HG02623 (cell line): ENCODE measurements around the gene ZMYND12.
"Not testable (repeated sequence)": the region's sequence is repeated elsewhere in the genome, so short reads cannot be mapped to it uniquely, and the experiment has no call there.

Source experiments
- ATAC-seq: cut with Tn5 transposase; IDR thresholded peaks from one replicate; pipeline ENCODE4 v1.9.1; 2021; ENCODE audit warnings: moderate library complexity; ENCODE audit not compliant: unreplicated experiment

The ZMYND12 gene, protein sequence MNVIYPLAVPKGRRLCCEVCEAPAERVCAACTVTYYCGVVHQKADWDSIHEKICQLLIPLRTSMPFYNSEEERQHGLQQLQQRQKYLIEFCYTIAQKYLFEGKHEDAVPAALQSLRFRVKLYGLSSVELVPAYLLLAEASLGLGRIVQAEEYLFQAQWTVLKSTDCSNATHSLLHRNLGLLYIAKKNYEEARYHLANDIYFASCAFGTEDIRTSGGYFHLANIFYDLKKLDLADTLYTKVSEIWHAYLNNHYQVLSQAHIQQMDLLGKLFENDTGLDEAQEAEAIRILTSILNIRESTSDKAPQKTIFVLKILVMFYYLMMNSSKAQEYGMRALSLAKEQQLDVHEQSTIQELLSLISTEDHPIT

DNA sequence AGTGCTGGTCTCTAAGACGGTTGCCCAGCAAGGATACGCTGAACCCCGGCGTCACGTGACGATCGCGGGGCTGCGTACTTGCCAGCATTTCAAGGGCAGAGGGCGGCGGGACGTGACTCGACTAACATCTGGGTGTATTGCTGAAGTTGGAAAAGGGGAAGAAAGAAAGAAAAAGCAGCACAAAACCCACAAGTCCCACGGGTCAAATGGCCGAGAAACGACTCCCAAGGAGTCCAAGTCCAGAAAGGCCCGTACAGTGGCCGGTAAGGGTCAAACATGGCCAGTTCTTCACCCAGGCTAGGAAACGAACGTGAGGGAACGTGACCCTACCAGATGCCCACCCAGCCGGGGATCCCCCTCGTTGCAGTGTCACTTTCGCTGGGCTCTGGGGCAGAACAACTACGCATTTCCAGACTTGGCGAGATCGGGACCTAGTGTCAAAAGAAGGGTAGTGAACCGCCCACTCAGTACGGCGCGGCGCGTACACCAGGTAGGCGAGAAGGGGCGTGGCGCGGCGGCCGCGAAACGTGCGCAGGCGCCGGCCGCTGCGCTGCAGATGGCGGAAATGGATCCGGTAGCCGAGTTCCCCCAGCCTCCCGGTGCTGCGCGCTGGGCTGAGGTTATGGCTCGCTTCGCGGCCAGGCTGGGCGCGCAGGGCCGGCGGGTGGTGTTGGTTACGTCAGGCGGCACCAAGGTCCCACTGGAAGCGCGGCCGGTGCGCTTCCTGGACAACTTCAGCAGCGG is at the start of gene ZMYND12, which contains the start of gene PPCS:
Gene ZMYND12, minus strand, starts transcription at position 13 of the 744 bp plus-strand sequence. CDS start 25 bp downstream, outside the sequence.
Gene PPCS, plus strand, starts transcription at position 534 of the 744 bp plus-strand sequence. Its CDS starts 23 bp downstream, at position 557.
- ATAC-seq: peak; percentile 83

DNA sequence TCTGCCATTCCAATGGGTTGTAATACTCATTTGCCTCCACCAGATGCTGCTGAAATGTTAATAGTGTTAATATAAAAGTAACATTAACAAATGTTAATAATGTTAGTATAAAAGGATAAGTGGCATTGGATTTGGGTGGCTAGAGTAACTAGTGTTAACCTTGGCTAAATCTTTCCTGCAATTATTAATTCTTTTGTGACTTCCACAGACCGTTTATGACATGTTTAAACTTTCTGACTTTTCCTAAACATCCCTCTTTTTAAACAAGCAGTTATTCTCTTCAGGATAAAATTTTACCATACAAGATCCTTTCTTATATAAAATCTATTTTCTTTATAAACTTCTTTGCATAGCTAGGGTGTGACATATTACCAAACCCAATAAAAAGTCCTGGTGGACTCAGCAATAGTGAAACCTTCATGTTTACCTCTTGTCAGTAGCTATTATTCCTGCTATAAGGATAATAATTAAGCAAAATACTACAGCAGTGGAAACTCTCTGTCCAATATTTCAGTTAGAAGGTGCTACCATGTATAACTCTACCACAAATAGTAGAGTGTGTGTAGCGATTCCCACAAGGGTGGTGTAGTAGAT is 48.8 kb upstream of the ZMYND12 start:
- ATAC-seq: no peak

DNA sequence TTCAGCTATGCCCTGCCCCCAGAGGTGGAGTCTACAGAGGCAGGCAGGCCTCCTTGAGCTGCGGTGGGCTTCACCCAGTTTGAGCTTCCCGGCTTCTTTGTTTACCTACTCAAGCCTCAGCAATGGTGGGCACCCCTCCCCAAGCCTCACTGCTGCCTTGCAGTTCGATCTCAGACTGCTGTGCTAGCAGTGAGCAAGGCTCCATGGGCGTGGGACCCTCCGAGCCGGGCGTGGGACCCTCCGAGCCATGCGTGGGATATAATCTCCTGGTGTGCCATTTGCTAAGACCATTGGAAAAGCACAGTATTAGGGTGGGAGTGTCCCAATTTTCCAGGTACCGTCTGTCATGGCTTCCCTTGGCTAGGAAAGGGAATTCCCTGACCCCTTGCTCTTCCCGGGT is 46.2 kb upstream of the ZMYND12 start:
- not testable (repeated sequence) for ATAC-seq

DNA sequence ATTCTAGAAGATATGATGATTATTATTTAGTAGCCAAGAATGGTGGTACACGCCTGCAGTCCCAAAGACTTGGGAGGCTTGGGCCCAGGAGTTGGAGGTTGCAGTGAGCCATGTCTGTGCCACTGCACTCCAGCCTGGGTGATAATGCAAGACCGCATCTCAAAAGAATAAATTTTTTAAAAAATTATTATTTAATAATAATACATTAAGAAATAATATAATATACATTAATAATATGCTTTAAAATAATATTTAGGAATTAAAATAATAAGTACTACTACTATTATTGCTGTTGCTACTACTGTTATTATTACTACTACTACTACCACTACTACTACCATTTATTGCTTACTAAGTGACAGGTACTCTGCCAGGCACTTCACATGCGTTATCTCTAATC is 34.4 kb upstream of the ZMYND12 start:
- no peak for ATAC-seq

DNA sequence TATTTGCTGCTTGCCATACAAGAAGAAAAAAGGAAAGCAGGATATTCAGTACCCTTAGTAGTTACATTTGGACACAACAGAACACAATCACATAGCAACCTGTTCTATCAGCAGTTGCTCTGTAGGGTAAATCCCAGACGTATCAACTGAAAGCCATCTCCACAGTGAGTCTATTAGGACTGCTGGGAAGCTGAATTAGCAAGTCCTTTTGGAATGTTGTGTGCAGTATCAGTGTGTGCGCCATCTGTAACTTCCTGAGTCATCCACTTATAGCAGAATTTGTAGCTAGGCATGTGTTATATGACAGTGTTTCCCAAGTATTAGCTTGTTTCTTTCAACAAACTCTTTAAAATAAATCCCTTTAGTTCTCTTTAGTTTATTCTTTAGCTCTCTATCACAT is 28.6 kb upstream of the ZMYND12 start:
- ATAC-seq: no peak

DNA sequence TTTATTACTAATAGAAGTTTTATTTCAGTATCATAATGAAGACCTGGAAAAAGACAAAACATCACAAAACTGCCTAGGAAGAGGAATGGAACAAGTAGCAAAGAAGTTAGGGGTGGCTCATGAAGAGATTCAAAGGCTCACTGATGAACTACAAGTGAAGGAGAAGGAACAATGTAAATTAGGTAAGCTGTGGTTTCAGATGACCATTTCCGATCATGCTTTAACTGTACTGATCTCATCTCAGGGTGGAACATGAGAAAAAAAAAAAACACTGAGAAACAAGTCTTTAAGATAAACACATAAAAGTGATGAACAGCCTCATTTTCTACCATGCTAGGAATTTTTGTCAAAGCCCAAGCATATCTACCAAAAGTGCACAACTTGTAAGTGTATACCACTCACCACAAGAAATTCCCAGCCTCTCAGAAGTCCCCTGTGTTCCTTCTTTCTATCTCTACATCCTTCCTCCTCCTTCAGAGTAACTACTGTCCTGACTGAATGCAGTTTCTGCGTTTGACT is 26.9 kb upstream of the ZMYND12 start:
- ATAC-seq: no peak

DNA sequence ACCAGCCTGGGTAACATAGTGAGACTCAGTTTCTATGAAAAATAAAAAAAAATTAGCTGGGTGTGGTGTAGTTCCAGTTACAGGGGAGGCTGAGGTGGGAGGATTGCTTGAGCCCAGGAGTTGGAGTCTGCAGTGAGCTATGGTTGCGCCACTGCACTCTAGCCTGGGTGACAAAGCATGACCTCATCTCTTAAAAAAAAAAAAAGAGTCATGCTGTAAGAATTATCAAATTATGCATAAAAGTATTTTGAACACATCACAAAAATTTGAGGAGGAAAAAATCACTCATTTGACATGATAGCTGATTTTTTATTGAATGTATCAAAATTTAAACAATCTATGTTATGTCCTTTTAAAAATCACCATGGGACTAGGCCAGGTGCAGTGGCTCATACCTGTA is 25.1 kb upstream of the ZMYND12 start:
- no peak for ATAC-seq

DNA sequence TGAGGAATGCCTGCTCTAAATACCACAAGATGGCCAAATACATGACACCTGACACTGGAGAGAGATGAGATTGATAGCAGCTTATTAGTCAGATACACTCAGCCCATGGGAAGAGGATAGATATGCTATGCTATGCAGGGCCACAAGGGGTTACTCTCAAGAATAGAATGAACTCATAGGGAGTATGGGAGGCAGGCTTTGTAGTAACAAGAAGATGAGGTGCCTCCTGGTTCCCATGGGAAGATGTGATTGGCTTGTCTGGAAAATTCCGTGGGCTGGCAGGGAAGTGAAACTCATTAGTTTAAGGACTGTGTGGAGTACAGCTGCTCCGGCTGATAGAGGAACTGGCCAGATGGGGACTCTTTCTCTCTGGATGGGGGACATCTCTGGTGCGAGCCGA is 23.8 kb upstream of the ZMYND12 start:
- ATAC-seq: no peak

DNA sequence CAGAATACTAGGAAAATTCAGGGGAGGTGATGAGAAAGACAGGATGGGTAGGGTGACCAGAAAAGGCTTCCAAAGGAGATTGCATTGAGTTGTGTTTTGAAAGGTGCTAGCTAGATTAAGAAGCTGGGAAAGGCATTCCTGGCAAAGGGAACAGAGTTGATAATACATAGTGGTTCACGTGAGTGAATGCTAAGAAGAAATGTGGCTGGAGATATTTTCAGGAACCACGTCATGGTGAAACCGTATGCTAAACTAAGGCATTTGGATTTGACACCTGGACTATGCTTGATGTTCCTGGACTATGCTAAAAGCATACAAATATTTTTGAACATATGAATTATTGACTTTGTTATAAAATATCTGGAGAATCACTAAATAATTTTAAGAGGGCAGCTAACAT is 22.0 kb upstream of the ZMYND12 start:
- no peak for ATAC-seq

DNA sequence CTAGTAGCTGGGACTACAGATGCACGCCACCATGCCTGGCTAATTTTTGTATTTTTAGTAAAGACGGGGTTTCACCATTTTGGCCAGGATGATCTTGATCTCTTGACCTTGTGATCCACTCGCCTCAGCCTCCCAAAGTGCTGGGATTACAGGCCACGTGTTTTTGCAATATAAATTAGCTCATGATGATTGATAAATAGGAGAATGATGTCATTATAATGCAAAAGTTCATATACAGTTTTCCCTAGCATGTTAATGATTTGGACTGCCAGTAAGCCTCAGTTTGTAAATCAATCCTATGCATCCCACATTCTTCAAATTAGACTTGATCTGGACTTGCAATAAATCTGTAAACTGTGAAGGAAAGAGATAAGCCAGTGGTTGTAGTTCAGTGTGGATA is 21.5 kb upstream of the ZMYND12 start:
- ATAC-seq: not testable (repeated sequence)

DNA sequence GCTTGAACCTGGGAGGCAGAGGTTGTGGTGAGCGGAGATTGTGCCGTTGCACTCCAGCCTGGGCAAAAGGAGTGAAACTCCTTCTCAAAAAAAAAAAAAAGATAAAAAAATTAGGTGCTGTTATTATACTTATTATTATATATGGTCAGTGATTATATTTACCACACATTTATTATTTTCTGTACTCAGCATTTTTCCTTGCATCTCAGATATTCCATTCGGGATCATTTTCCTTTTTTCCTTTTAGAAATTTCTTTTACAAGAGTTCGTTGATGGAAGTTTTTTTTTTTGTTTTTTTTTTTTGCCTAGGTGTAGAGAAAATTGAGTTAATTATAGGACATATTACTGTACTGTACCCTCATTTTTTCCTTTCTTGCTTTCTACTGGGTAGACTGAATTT is 20.8 kb upstream of the ZMYND12 start:
- no peak for ATAC-seq

DNA sequence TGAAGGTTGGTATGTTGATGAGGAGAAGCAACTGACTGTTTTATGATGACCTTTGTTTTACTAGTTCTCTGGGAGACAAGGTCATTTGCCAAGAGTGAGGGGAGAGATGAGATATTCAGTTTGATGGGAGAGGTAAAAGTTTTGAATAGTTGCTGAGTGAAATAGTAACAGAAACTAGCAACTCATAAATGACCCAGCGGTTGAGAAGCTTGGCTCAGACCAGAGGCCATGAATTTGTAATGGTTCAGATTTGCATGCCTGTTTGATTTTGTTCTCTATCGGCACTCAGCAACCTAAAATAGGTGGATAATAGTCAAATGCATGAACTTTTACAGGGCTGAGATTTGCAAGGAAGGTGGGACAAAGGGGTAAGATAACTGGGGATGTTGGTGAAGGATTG is 13.9 kb upstream of the ZMYND12 start:
- ATAC-seq: no peak

DNA sequence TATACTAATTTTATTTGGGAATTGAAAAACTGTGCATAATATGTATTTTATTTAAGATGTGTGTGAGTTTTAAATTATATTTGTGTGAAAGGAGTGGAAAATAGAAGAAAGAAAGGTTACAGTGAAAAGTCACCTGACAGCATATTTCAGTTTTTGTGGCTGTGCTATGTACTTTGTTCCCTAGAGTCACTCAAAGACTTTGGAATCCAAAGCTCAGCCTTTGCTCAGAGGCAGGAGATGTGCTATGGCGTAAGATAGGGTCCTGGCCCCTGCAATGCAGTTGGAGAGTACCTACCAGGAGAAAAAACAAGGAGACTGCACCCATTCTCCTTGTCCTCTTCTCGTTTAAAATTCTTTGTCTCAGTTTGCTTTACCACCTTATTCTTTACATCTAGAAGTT is 10.2 kb upstream of the ZMYND12 start:
- no peak for ATAC-seq

DNA sequence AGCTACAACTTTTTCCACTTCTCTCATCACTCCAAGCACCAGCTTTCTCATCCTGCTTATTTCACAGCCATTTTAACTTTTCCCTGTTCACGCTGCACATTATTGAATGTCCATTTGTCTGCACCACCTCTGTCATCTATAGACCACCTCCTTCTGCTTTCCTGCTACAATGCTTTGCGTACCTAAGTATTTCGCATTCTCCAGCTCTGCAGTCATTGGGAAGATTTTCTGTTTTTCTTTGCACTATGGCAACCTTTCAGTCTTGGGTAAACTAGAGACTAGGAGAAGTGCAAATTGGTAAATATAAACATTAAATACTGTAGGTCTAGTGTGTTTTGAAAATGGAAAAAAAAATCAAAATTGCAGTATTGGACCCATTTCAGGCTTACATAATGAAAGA is 8.1 kb upstream of the ZMYND12 start:
- no peak for ATAC-seq

DNA sequence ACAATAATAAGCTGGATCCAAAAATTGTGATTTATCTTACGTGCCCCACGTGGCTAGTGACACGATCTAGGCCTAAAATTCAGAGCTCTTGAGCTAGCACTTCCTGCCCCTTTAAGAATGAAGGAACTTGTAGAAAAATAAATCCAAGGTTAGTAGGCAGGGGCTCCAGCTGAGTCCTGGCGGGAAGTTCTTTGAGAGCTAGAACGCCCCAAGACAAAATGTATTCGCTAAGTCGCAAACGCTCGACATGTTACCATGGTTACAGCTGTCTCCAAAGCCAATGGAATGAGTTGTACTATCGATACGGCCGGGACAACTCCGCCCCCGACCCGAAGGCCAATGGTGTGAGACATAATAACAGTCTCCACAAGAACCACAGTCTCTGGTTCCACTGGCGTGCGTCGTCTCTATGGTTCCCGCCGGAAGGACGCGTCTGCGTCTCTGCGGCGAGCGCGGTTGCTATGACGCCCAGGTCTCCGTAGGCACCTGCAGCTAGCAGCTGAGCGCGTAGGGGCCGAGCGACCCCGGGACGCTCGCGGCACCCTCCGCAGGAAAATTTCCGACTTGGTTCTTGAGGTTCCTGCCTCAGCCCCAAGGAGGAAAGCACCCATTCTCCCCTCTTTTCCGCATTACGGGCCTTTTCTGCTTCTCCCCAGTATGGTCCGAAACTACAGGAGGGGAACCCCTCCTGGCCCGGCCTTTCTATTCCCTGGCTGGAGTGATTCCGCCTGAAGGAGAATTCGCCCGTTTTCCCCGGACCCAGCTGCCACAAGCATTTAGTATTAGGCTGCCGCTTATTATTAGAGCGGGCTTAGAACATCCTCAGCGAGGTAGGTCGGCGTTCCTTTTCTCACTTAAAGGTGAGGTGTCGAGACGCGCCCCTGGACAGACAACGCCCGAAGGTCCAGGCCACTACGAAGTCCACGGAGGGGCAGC is 7.3 kb upstream of the ZMYND12 start, which contains the start of gene CCDC30:
Gene CCDC30, plus strand, starts transcription at position 459 of the 936 bp plus-strand sequence. CDS start 17,266 bp downstream, outside the sequence.
- peak; percentile 100 for ATAC-seq

DNA sequence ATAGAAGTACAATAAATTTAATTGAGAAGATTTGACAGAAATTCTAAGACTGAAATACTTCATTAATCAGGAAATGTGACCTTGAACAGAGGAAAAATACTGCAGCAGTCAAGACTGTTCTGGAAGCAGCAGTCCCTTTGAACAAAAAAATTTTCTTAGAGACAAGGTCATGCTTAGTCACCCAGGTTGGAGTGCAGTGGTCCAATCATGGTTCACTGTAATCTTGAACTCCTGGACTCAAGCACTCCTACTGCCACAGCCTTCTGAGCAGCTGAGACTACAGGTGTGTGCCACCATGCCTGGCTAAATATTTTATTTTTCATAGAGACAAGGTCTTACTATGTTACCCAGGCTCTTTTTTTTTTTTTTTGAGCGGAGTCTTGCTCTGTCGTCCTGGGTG is 5.4 kb upstream of the ZMYND12 start:
- no peak for ATAC-seq

DNA sequence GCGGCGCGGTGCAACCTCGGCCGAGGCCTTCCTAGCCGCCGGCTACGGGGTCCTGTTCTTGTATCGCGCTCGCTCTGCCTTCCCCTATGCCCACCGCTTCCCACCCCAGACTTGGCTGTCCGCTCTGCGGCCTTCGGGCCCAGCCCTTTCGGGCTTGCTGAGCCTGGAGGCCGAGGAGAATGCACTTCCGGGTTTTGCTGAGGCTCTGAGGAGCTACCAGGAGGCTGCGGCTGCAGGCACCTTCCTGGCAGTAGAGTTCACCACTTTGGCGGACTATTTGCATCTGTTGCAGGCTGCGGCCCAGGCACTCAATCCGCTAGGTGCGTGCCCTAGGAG is 900 bp upstream of the ZMYND12 start:
- ATAC-seq: peak; percentile 60

DNA sequence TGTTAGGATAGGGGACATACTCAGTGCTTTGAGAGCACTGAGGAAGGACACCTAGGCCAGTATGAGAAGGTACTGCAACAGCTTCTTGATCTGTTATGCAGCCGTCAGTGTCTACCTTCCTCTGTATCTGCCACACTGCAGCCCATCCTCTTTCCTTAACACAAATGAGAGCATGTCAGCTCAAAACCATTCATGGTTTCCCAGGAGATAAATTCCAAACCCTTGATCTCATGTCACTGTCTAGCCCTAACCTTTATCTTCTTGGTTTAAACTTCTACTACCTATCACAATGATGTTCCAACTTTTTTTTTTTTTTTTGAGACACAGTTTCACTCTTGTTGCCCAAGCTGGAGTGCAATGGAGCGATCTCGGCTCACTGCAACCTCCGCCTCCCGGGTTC is 1.4 kb downstream of the ZMYND12 start:
- ATAC-seq: no peak

DNA sequence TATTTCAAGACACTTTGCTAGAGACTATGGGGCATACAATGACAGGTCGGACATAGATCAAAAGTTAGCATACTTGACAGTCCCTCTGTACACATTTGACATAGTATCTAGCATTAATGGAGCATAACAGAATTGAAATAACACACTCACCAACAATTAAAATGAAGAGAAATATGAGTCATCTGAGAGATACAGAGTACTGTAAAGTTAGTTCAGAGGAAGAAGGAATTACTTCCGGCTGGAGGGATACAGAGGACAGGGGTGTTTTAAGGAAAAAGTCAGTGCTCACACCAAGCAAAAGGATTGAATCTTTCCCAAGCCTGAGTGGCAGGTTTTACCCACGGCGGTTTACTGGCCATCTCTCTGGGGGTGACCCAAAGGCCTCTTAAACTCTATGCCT is 2.4 kb downstream of the ZMYND12 start:
- ATAC-seq: no peak

DNA sequence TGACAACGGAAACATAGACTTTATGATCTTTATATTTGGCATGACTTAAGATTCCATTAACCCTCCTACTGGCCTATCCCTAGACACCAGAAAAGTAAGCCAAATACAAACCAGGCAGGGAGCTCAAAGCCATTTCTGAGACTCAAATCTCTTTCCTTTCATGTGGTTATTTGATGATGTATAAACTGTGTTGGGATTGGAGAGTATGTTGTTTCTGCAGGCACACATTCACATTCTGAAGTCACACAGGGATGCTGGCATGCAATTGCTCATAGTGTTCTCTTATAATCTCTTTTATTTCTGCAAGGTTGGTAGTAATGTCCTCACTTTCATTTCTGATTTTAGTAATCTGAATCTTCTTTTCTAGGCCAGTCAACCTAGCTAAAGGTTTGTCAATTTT is 5.8 kb downstream of the ZMYND12 start:
- ATAC-seq: no peak

DNA sequence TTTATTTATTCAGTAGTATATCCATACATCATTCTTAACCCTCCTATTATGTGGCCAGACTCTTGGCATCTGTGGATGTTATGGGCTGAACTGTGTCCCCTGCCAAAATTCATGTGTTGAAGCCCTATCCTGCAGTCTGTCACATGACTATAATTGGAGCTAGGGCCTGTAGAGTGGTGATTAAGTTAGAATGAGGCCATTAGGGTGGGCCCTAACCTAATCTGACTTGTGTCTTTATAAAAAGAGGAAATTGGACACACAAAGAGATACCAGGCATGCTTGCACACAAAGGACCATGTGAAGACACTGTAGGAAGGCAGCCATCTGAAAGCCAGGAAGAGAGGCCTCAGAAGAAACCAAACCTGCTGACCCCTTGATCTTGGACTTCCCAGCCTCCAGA is 6.6 kb downstream of the ZMYND12 start:
- no peak for ATAC-seq
